ENCODE results near the gene RPL5.

DNA sequence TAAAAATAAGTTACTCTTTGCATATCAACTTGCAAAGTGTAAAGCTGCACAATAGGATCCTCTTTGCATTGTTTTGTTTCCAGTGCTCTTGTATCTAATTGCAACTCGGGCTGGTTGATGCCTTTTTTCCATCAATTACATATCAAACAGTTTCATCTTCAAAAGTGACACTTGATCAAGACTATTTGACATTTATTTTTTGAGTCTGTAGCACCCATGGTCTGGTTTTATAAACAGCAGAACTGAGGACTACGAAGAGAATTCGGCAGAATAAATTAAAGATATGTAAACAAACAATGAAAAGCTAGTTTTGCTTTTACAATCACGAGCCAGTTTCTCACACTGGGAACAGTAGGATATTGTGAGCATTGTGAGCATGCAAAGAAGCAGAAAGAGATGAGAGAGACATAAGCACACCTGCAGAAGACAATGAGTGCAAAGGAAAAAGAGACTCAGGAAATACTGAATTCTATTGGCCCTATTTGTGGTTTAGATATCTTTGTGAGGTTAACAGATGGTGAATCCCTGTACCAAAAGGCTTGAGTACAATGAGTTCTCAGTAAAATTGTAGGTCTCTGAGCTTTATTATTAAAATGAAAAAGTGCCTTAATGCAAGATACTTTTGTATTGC is 45.4 kb downstream of the RPL5 start:
- TF ChIP-seq, protein P1, sequence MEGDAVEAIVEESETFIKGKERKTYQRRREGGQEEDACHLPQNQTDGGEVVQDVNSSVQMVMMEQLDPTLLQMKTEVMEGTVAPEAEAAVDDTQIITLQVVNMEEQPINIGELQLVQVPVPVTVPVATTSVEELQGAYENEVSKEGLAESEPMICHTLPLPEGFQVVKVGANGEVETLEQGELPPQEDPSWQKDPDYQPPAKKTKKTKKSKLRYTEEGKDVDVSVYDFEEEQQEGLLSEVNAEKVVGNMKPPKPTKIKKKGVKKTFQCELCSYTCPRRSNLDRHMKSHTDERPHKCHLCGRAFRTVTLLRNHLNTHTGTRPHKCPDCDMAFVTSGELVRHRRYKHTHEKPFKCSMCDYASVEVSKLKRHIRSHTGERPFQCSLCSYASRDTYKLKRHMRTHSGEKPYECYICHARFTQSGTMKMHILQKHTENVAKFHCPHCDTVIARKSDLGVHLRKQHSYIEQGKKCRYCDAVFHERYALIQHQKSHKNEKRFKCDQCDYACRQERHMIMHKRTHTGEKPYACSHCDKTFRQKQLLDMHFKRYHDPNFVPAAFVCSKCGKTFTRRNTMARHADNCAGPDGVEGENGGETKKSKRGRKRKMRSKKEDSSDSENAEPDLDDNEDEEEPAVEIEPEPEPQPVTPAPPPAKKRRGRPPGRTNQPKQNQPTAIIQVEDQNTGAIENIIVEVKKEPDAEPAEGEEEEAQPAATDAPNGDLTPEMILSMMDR (IDR thresholded peaks at IDR 0.05 in 4 of 5, conservative IDR thresholded peaks at IDR 0.05 in 1 of 5), result no peak
- TF ChIP-seq POLR2A (IDR thresholded peaks at IDR 0.05), result no peak

Data from gastrocnemius medialis (tissue), 4 donors.